PC-9 (cell line): ENCODE data around the gene IL20. TPM values are rescaled to one million over a fixed set of nuclear protein-coding genes. Genes with fewer than 3 reads are reported as not detected.

Experiments used
- BruUV-seq: library from RNA; stranded (reverse); fragments of 400-500 nt; replicated peaks from 2 replicates; lab custom pipeline; 2021; lab: Mats Ljungman, UMichigan
- CTCF ChIA-PET: fragments of 300-600 bp; sonication (Branson Sonifier 250); formaldehyde crosslinking; loops from one replicate; lab custom pipeline; 2022; ENCODE audit warnings: antibody characterized with exemption; lab: Charles Lee
- POLR2A ChIA-PET: fragments of 300-600 bp; sonication (Branson Sonifier 250); formaldehyde crosslinking; loops from one replicate; lab custom pipeline; 2022; ENCODE audit warnings: antibody characterized with exemption; ENCODE audit not compliant: unreplicated experiment; lab: Charles Lee
- DNase-seq, 2 experiments: peaks; one replicate each; pipeline versions ENCODE4 v3.0.0 to v3.0.0-alpha.2; 2015 to 2022; ENCODE audit warnings: mixed read lengths in 1 of 2
- H2AFZ ChIP-seq: fragments of 200-600 bp; sonication (generic); 2 replicates; pipeline ENCODE4 v1.8.1; 2017; ENCODE audit warnings: antibody characterized with exemption
- H3F3A ChIP-seq: fragments of 200-600 bp; sonication (generic); 2 replicates; pipeline ENCODE4 v1.8.1; 2017; ENCODE audit warnings: antibody characterized with exemption, mild to moderate bottlenecking, low read depth; ENCODE audit not compliant: insufficient read depth
- H3K27ac ChIP-seq: fragments of 200-600 bp; sonication (generic); 2 replicates; pipeline ENCODE4 v1.6.1; 2016; ENCODE audit warnings: mixed run types
- H3K27me3 ChIP-seq: fragments of 200-600 bp; sonication (generic); 2 replicates; pipeline ENCODE4 v1.6.1; 2016; ENCODE audit warnings: low read depth, mixed run types; ENCODE audit not compliant: insufficient read depth
- H3K36me3 ChIP-seq: fragments of 200-600 bp; sonication (generic); 2 replicates; pipeline ENCODE4 v1.6.1; 2016; ENCODE audit warnings: low read depth, mixed run types
- H3K4me1 ChIP-seq: fragments of 200-600 bp; sonication (generic); replicated peaks from 2 replicates; pipeline ENCODE4 v1.6.1; 2016; ENCODE audit warnings: mixed run types; ENCODE audit not compliant: insufficient read depth
- H3K4me2 ChIP-seq: fragments of 200-600 bp; sonication (generic); 2 replicates; pipeline ENCODE4 v1.6.1; 2017; ENCODE audit warnings: mixed run types
- H3K4me3 ChIP-seq: fragments of 200-600 bp; sonication (generic); 2 replicates; pipeline ENCODE4 v1.6.1; 2016; ENCODE audit warnings: mixed run types
- H3K79me2 ChIP-seq: fragments of 200-600 bp; sonication (generic); 2 replicates; pipeline ENCODE4 v1.6.1; 2017; ENCODE audit warnings: low read depth, mixed run types
- H3K9me2 ChIP-seq: fragments of 200-600 bp; sonication (generic); 2 replicates; pipeline ENCODE4 v1.8.1; 2017; ENCODE audit warnings: mild to moderate bottlenecking; ENCODE audit not compliant: insufficient read depth
- H3K9me3 ChIP-seq: fragments of 200-600 bp; sonication (generic); 2 replicates; pipeline ENCODE4 v1.8.1; 2016; ENCODE audit warnings: low read depth; ENCODE audit not compliant: insufficient read depth
- H4K20me1 ChIP-seq: fragments of 200-600 bp; sonication (generic); 2 replicates; pipeline ENCODE4 v1.8.1; 2017; ENCODE audit not compliant: insufficient read depth
- CTCF ChIP-seq: fragments of 200-600 bp; sonication (generic); conservative IDR thresholded peaks from 2 replicates; pipeline ENCODE4 v1.6.1; 2017; ENCODE audit warnings: mixed run types, antibody characterized with exemption, mild to moderate bottlenecking, moderate library complexity
- EZH2 ChIP-seq: fragments of 200-600 bp; sonication (generic); IDR thresholded peaks from 2 replicates; pipeline ENCODE4 v1.8.0; 2017; ENCODE audit warnings: antibody characterized with exemption, low read depth
- intact Hi-C: fragments of 100-400 bp; cut with micrococcal nuclease; formaldehyde crosslinking; loops from one replicate; pipeline ENCODE4 v1.10.0; 2022; ENCODE audit not compliant: unreplicated experiment
- total RNA-seq: library from RNA; stranded (reverse); gene quantifications from 2 replicates; pipeline ENCODE4 v1.2.3, GENCODE V29; 2021

IL20 gene
- total RNA-seq, 1 experiment from 2014 or later: not detected

GRCh38 chr1:206821493-206821892 lies 43.9 kb upstream of the IL20 start:
- no peak overlapping the region for H3K4me3 ChIP-seq
- no TSS peak for BruUV-seq
- no peaks in the 10 kb centered on the region for H3K4me1 ChIP-seq
- H2AFZ ChIP-seq: no peak overlapping the region
- H3K27me3 ChIP-seq: no peaks in the 10 kb centered on the region
- H4K20me1 ChIP-seq: no peaks in the 10 kb centered on the region
- no peak for TF ChIP-seq EZH2
- TF ChIP-seq CTCF: no peak
- H3K27ac ChIP-seq: no peak overlapping the region
- no peaks in the 10 kb centered on the region for H3K9me2 ChIP-seq
- no peak for DNase-seq
- CTCF ChIA-PET: no interaction called here
- no peaks in the 10 kb centered on the region for H3K9me3 ChIP-seq
- no peaks in the 10 kb centered on the region for H3F3A ChIP-seq
- POLR2A ChIA-PET: no interaction called here
- H3K79me2 ChIP-seq: no peaks in the 10 kb centered on the region
- H3K4me2 ChIP-seq: no peak overlapping the region
- no peaks in the 10 kb centered on the region for H3K36me3 ChIP-seq
- intact Hi-C loops: no loop called here

GRCh38 chr1:206823727-206824126 lies 41.7 kb upstream of the IL20 start:
- H3F3A ChIP-seq: no peaks in the 10 kb centered on the region
- POLR2A ChIA-PET: no interaction called here
- intact Hi-C loops: no loop called here
- BruUV-seq: no TSS peak
- CTCF ChIA-PET: no interaction called here
- no peaks in the 10 kb centered on the region for H3K79me2 ChIP-seq
- DNase-seq: no peak
- H2AFZ ChIP-seq: no peak overlapping the region
- H4K20me1 ChIP-seq: no peaks in the 10 kb centered on the region
- H3K36me3 ChIP-seq: no peaks in the 10 kb centered on the region
- no peak overlapping the region for H3K4me3 ChIP-seq
- no peaks in the 10 kb centered on the region for H3K9me2 ChIP-seq
- H3K4me2 ChIP-seq: no peak overlapping the region
- no peaks in the 10 kb centered on the region for H3K9me3 ChIP-seq
- no peaks in the 10 kb centered on the region for H3K4me1 ChIP-seq
- no peak overlapping the region for H3K27ac ChIP-seq
- TF ChIP-seq EZH2 (no peak), CTCF (no peak)
- no peaks in the 10 kb centered on the region for H3K27me3 ChIP-seq

- TF ChIP-seq CTCF (no peak), EZH2 (no peak)
- Histone ChIP-seq H3K4me1 (no peaks in the 10 kb centered on the region), H2AFZ (no peak overlapping the region), H4K20me1 (no peaks in the 10 kb centered on the region), H3K27ac (no peak overlapping the region), H3K27me3 (no peaks in the 10 kb centered on the region), H3K4me2 (no peak overlapping the region), H3K79me2 (no peaks in the 10 kb centered on the region), H3K4me3 (no peak overlapping the region), H3K9me3 (no peaks in the 10 kb centered on the region), H3F3A (no peaks in the 10 kb centered on the region), H3K36me3 (no peaks in the 10 kb centered on the region), H3K9me2 (no peaks in the 10 kb centered on the region)
- intact Hi-C loops: no loop called here
- CTCF ChIA-PET: no interaction called here
- BruUV-seq: no TSS peak
- no peak for DNase-seq
- POLR2A ChIA-PET: no interaction called here
These were observed 41.1 kb upstream of the IL20 start for GRCh38 chr1:206824331-206824730.
